ENCODE measurements around the gene ZGPAT. TPM values are rescaled to one million over a fixed set of nuclear protein-coding genes. Genes with fewer than 3 reads are reported as not detected.

ZGPAT gene
- total and polyA plus RNA-seq, 9 of the 15 experiments (the other 6 are each of a cell fraction or from before 2014, with no cell fraction given): 0.14 to 26.6 (median 7.4) TPM

DNA sequence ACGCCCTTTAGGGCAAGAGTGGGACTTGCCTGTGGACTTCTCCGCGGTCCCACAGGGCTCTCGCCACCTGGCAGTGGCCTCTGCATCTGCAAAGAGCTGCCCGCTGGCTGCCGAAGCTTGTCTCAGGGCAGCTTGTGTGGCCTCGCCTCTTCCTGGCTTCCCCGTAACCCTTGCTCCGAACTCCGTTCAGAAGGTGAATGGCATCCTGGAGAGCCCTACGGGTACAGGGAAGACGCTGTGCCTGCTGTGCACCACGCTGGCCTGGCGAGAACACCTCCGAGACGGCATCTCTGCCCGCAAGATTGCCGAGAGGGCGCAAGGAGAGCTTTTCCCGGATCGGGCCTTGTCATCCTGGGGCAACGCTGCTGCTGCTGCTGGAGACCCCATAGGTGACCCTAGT lies 46.7 kb upstream of the ZGPAT start (continued):
- TF ChIP-seq, protein P1, sequence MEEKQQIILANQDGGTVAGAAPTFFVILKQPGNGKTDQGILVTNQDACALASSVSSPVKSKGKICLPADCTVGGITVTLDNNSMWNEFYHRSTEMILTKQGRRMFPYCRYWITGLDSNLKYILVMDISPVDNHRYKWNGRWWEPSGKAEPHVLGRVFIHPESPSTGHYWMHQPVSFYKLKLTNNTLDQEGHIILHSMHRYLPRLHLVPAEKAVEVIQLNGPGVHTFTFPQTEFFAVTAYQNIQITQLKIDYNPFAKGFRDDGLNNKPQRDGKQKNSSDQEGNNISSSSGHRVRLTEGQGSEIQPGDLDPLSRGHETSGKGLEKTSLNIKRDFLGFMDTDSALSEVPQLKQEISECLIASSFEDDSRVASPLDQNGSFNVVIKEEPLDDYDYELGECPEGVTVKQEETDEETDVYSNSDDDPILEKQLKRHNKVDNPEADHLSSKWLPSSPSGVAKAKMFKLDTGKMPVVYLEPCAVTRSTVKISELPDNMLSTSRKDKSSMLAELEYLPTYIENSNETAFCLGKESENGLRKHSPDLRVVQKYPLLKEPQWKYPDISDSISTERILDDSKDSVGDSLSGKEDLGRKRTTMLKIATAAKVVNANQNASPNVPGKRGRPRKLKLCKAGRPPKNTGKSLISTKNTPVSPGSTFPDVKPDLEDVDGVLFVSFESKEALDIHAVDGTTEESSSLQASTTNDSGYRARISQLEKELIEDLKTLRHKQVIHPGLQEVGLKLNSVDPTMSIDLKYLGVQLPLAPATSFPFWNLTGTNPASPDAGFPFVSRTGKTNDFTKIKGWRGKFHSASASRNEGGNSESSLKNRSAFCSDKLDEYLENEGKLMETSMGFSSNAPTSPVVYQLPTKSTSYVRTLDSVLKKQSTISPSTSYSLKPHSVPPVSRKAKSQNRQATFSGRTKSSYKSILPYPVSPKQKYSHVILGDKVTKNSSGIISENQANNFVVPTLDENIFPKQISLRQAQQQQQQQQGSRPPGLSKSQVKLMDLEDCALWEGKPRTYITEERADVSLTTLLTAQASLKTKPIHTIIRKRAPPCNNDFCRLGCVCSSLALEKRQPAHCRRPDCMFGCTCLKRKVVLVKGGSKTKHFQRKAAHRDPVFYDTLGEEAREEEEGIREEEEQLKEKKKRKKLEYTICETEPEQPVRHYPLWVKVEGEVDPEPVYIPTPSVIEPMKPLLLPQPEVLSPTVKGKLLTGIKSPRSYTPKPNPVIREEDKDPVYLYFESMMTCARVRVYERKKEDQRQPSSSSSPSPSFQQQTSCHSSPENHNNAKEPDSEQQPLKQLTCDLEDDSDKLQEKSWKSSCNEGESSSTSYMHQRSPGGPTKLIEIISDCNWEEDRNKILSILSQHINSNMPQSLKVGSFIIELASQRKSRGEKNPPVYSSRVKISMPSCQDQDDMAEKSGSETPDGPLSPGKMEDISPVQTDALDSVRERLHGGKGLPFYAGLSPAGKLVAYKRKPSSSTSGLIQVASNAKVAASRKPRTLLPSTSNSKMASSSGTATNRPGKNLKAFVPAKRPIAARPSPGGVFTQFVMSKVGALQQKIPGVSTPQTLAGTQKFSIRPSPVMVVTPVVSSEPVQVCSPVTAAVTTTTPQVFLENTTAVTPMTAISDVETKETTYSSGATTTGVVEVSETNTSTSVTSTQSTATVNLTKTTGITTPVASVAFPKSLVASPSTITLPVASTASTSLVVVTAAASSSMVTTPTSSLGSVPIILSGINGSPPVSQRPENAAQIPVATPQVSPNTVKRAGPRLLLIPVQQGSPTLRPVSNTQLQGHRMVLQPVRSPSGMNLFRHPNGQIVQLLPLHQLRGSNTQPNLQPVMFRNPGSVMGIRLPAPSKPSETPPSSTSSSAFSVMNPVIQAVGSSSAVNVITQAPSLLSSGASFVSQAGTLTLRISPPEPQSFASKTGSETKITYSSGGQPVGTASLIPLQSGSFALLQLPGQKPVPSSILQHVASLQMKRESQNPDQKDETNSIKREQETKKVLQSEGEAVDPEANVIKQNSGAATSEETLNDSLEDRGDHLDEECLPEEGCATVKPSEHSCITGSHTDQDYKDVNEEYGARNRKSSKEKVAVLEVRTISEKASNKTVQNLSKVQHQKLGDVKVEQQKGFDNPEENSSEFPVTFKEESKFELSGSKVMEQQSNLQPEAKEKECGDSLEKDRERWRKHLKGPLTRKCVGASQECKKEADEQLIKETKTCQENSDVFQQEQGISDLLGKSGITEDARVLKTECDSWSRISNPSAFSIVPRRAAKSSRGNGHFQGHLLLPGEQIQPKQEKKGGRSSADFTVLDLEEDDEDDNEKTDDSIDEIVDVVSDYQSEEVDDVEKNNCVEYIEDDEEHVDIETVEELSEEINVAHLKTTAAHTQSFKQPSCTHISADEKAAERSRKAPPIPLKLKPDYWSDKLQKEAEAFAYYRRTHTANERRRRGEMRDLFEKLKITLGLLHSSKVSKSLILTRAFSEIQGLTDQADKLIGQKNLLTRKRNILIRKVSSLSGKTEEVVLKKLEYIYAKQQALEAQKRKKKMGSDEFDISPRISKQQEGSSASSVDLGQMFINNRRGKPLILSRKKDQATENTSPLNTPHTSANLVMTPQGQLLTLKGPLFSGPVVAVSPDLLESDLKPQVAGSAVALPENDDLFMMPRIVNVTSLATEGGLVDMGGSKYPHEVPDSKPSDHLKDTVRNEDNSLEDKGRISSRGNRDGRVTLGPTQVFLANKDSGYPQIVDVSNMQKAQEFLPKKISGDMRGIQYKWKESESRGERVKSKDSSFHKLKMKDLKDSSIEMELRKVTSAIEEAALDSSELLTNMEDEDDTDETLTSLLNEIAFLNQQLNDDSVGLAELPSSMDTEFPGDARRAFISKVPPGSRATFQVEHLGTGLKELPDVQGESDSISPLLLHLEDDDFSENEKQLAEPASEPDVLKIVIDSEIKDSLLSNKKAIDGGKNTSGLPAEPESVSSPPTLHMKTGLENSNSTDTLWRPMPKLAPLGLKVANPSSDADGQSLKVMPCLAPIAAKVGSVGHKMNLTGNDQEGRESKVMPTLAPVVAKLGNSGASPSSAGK (IDR thresholded peaks at IDR 0.05): no peak
- TF ChIP-seq ZNF561 (CRISPR knock-in tag; conservative IDR thresholded peaks at IDR 0.05): no peak
